Karpas-422 (cell line): ENCODE results near the gene LNPEP. TPM values are rescaled to one million over a fixed set of nuclear protein-coding genes. Genes with fewer than 3 reads are reported as not detected.
"Not testable (repeated sequence)": the region's sequence is repeated elsewhere in the genome, so short reads cannot be mapped to it uniquely, and the experiment has no call there.

Source experiments
- DNase-seq: peaks from one replicate; pipeline ENCODE4 v3.0.0-alpha.2; 2015
- H2AFZ ChIP-seq: fragments of 200-600 bp; sonication (generic); 2 replicates; pipeline ENCODE4 v1.6.1; 2014; ENCODE audit warnings: antibody characterized with exemption, low read length, mixed read lengths
- H3K27ac ChIP-seq: fragments of 200-600 bp; sonication (generic); 2 replicates; pipeline ENCODE4 v1.5.1; 2014; ENCODE audit warnings: mild to moderate bottlenecking, low read length, moderate library complexity
- H3K27me3 ChIP-seq: fragments of 200-600 bp; sonication (generic); 2 replicates; pipeline ENCODE4 v1.6.1; 2014; ENCODE audit warnings: low read length, mixed read lengths
- H3K36me3 ChIP-seq: fragments of 200-600 bp; sonication (generic); 2 replicates; pipeline ENCODE4 v1.6.1; 2014; ENCODE audit warnings: low read length, mixed read lengths; ENCODE audit not compliant: insufficient read depth
- H3K4me1 ChIP-seq: fragments of 200-600 bp; sonication (generic); 2 replicates; pipeline ENCODE4 v1.6.1; 2014; ENCODE audit warnings: mild to moderate bottlenecking, low read length, mixed read lengths
- H3K4me2 ChIP-seq: fragments of 200-600 bp; sonication (generic); 2 replicates; pipeline ENCODE4 v1.6.1; 2014; ENCODE audit warnings: low read length, low read depth, mild to moderate bottlenecking; ENCODE audit not compliant: poor library complexity, severe bottlenecking
- H3K4me3 ChIP-seq: fragments of 200-600 bp; sonication (generic); 2 replicates; pipeline ENCODE4 v1.5.1; 2014; ENCODE audit warnings: mild to moderate bottlenecking, antibody characterized with exemption, low read length, mixed read lengths
- H3K79me2 ChIP-seq: fragments of 200-600 bp; sonication (generic); 2 replicates; pipeline ENCODE4 v1.6.1; 2014; ENCODE audit warnings: mild to moderate bottlenecking, low read length, mixed read lengths
- H3K9ac ChIP-seq: fragments of 200-600 bp; sonication (generic); 2 replicates; pipeline ENCODE4 v1.6.0; 2014; ENCODE audit warnings: low read length
- H3K9me2 ChIP-seq: fragments of 200-600 bp; sonication (generic), shearing (Covaris generic); replicated peaks from 2 replicates; pipeline ENCODE4 v1.6.0; 2014; ENCODE audit warnings: mild to moderate bottlenecking, low read length, moderate library complexity; ENCODE audit not compliant: insufficient read depth
- H3K9me3 ChIP-seq: fragments of 300-700, 200-600 bp; sonication (generic); 2 replicates; pipeline ENCODE4 v1.6.1; 2014; ENCODE audit warnings: low read length, mixed read lengths
- H4K20me1 ChIP-seq: fragments of 200-600 bp; sonication (generic); 2 replicates; pipeline ENCODE4 v1.6.1; 2014; ENCODE audit warnings: mild to moderate bottlenecking, antibody characterized with exemption, low read length, low read depth; ENCODE audit not compliant: insufficient read depth
- total RNA-seq: library from RNA; depleted of rRNA; stranded (reverse); fragments of >200 nt; shearing (Covaris generic); gene quantifications from 2 replicates; pipeline ENCODE4 v1.2.3, GENCODE V29; 2014; ENCODE audit warnings: low replicate concordance

Gene LNPEP
- total RNA-seq, 1 experiment from 2014 or later = 92.3 TPM

- H3K27me3 ChIP-seq = no peaks in the 10 kb centered on the region
- peak overlapping the region; percentile 68 for H2AFZ ChIP-seq
- peak overlapping the region; percentile 31 for H3K27ac ChIP-seq
- H3K4me2 ChIP-seq = peak overlapping the region; percentile 76
- DNase-seq = peak; percentile 67
- H4K20me1 ChIP-seq = no peaks in the 10 kb centered on the region
- peak overlapping the region; percentile 53 for H3K9ac ChIP-seq
- H3K9me2 ChIP-seq = no peaks in the 10 kb centered on the region
- peak overlapping the region; percentile 54 for H3K4me3 ChIP-seq
- H3K9me3 ChIP-seq = no peaks in the 10 kb centered on the region
- H3K79me2 ChIP-seq = no peaks in the 10 kb centered on the region
- H3K4me1 ChIP-seq = peaks cover 35% of the 10 kb centered on the region
- peaks cover 3% of the 10 kb centered on the region; the same call in 1 of the 2 replicates for H3K36me3 ChIP-seq
Measured at GRCh38 chr5:96922499-96923244, 13.2 kb upstream of the LNPEP start.

GRCh38 chr5:96924016-96924443 is 11.8 kb upstream of the LNPEP start:
- peaks cover 35% of the 10 kb centered on the region for H3K4me1 ChIP-seq
- H3K4me3 ChIP-seq = no peak overlapping the region
- no peaks in the 10 kb centered on the region for H3K27me3 ChIP-seq
- H3K4me2 ChIP-seq = no peak overlapping the region
- H3K79me2 ChIP-seq = no peaks in the 10 kb centered on the region
- H3K36me3 ChIP-seq = peaks cover under 1% of the 10 kb centered on the region; the same call in 1 of the 2 replicates
- no peak overlapping the region for H3K27ac ChIP-seq
- no peak for DNase-seq
- H4K20me1 ChIP-seq = no peaks in the 10 kb centered on the region
- no peaks in the 10 kb centered on the region for H3K9me3 ChIP-seq
- no peaks in the 10 kb centered on the region for H3K9me2 ChIP-seq
- H2AFZ ChIP-seq = peak overlapping the region; percentile 17; the same call in 1 of the 2 replicates
- H3K9ac ChIP-seq = no peak overlapping the region

- Histone ChIP-seq H3K27ac (no peak overlapping the region), H3K79me2 (no peaks in the 10 kb centered on the region), H4K20me1 (no peaks in the 10 kb centered on the region), H3K9ac (no peak overlapping the region), H3K4me2 (peak overlapping the region; percentile 16), H3K36me3 (no peaks in the 10 kb centered on the region), H3K9me2 (no peaks in the 10 kb centered on the region), H2AFZ (no peak overlapping the region), H3K27me3 (no peaks in the 10 kb centered on the region), H3K9me3 (no peaks in the 10 kb centered on the region), H3K4me1 (peaks cover 26% of the 10 kb centered on the region), H3K4me3 (no peak overlapping the region)
- no peak for DNase-seq
Measured at GRCh38 chr5:96926276-96926675, 9.6 kb upstream of the LNPEP start.

GRCh38 chr5:96927008-96927407 is 8.9 kb upstream of the LNPEP start:
- Histone ChIP-seq H3K4me3 (no peak overlapping the region), H3K27me3 (no peaks in the 10 kb centered on the region), H2AFZ (no peak overlapping the region), H3K9me2 (no peaks in the 10 kb centered on the region), H3K4me2 (no peak overlapping the region), H3K9me3 (no peaks in the 10 kb centered on the region), H3K9ac (no peak overlapping the region), H3K4me1 (peaks cover 26% of the 10 kb centered on the region), H4K20me1 (no peaks in the 10 kb centered on the region), H3K27ac (no peak overlapping the region), H3K36me3 (no peaks in the 10 kb centered on the region), H3K79me2 (no peaks in the 10 kb centered on the region)
- no peak for DNase-seq

- H3K9me2 ChIP-seq = no peaks in the 10 kb centered on the region
- H3K4me1 ChIP-seq = peaks cover 34% of the 10 kb centered on the region
- no peak overlapping the region for H3K4me3 ChIP-seq
- H3K36me3 ChIP-seq = no peaks in the 10 kb centered on the region
- no peak overlapping the region for H3K27ac ChIP-seq
- no peaks in the 10 kb centered on the region for H4K20me1 ChIP-seq
- no peak overlapping the region for H3K4me2 ChIP-seq
- no peak overlapping the region for H3K9ac ChIP-seq
- no peaks in the 10 kb centered on the region for H3K27me3 ChIP-seq
- peak; percentile 43 for DNase-seq
- no peak overlapping the region for H2AFZ ChIP-seq
- H3K9me3 ChIP-seq = no peaks in the 10 kb centered on the region
- peaks cover 3% of the 10 kb centered on the region; the same call in 1 of the 2 replicates for H3K79me2 ChIP-seq
Measured at GRCh38 chr5:96928931-96929708, 6.8 kb upstream of the LNPEP start.

GRCh38 chr5:96930058-96930457 is 5.8 kb upstream of the LNPEP start:
- H3K9me2 ChIP-seq = no peaks in the 10 kb centered on the region
- H3K9ac ChIP-seq = no peak overlapping the region
- H2AFZ ChIP-seq = no peak overlapping the region
- H3K9me3 ChIP-seq = no peaks in the 10 kb centered on the region
- no peaks in the 10 kb centered on the region for H4K20me1 ChIP-seq
- peaks cover 3% of the 10 kb centered on the region; the same call in 1 of the 2 replicates for H3K79me2 ChIP-seq
- no peak for DNase-seq
- H3K4me2 ChIP-seq = no peak overlapping the region
- H3K4me1 ChIP-seq = peaks cover 38% of the 10 kb centered on the region
- H3K4me3 ChIP-seq = no peak overlapping the region
- H3K27me3 ChIP-seq = no peaks in the 10 kb centered on the region
- H3K36me3 ChIP-seq = no peaks in the 10 kb centered on the region
- H3K27ac ChIP-seq = no peak overlapping the region

GRCh38 chr5:96930589-96930988 is 5.3 kb upstream of the LNPEP start:
- Histone ChIP-seq H3K27ac (no peak overlapping the region), H3K9me3 (no peaks in the 10 kb centered on the region), H4K20me1 (no peaks in the 10 kb centered on the region), H3K79me2 (peaks cover 3% of the 10 kb centered on the region; the same call in 1 of the 2 replicates), H3K4me2 (no peak overlapping the region), H3K36me3 (no peaks in the 10 kb centered on the region), H3K4me3 (no peak overlapping the region), H3K27me3 (no peaks in the 10 kb centered on the region), H2AFZ (no peak overlapping the region), H3K9me2 (no peaks in the 10 kb centered on the region), H3K4me1 (peaks cover 38% of the 10 kb centered on the region), H3K9ac (no peak overlapping the region)
- DNase-seq = no peak

GRCh38 chr5:96931037-96931436 is 4.8 kb upstream of the LNPEP start:
- H2AFZ ChIP-seq, H3K36me3 ChIP-seq, H3K4me3 ChIP-seq, H3K4me2 ChIP-seq, H3K9me3 ChIP-seq, H3K79me2 ChIP-seq, DNase-seq, H3K9me2 ChIP-seq, H4K20me1 ChIP-seq, H3K27me3 ChIP-seq, H3K9ac ChIP-seq: not testable (repeated sequence)
- 0 out of 2 replicates have a peak overlapping the region, but pooled peaks have one; percentile 95 for H3K27ac ChIP-seq
- H3K4me1 ChIP-seq = peaks cover 37% of the 10 kb centered on the region
